ENCODE results near the gene SLC44A2.

Gene SLC44A2

GRCh38 chr19:10644260-10645007 lies 19.1 kb downstream of the SLC44A2 start (continued):
- peak; percentile 31; the same call in 1 of the 2 replicates for TF ChIP-seq ZBTB10 (tag by site-specific recombination; IDR thresholded peaks at IDR 0.05)
- TF ChIP-seq SP7 (tag by site-specific recombination; IDR thresholded peaks at IDR 0.05): peak; percentile 33; the same call in 1 of the 2 replicates
- no peak for TF ChIP-seq ZNF133 (tag by site-specific recombination; IDR thresholded peaks at IDR 0.05)
- TF ChIP-seq ZNF544 (tag by site-specific recombination; IDR thresholded peaks at IDR 0.05): no peak
- TF ChIP-seq AEBP2 (tag by site-specific recombination; IDR thresholded peaks at IDR 0.05; ENCODE audit: borderline replicate concordance): no peak
- no peak for TF ChIP-seq ZNF292 (tag by site-specific recombination; IDR thresholded peaks at IDR 0.05; ENCODE audit: borderline replicate concordance, low read depth)
- no peak for TF ChIP-seq ZNF488 (tag by site-specific recombination; IDR thresholded peaks at IDR 0.05)
- no peak for TF ChIP-seq ZNF707 (tag by site-specific recombination; IDR thresholded peaks at IDR 0.05)
- TF ChIP-seq ZNF639 (tag by site-specific recombination; IDR thresholded peaks at IDR 0.05): no peak
- TF ChIP-seq ZNF645 (tag by site-specific recombination; IDR thresholded peaks at IDR 0.05): no peak
- no peak for TF ChIP-seq YY1 (tag by site-specific recombination; IDR thresholded peaks at IDR 0.05)
- TF ChIP-seq ZFP3 (tag by site-specific recombination; IDR thresholded peaks at IDR 0.05; ENCODE audit: low read depth): no peak
- TF ChIP-seq ZNF529 (tag by site-specific recombination; IDR thresholded peaks at IDR 0.05; ENCODE audit: insufficient replicate concordance): no peak
- 0 out of 2 replicates have a peak, but pooled peaks have one; percentile 74 for TF ChIP-seq ZNF2 (tag by site-specific recombination; IDR thresholded peaks at IDR 0.05)
- TF ChIP-seq ZNF501 (tag by site-specific recombination; IDR thresholded peaks at IDR 0.05): no peak
- TF ChIP-seq MEIS1 (CRISPR knock-in tag; IDR thresholded peaks at IDR 0.05; ENCODE audit: borderline replicate concordance): no peak
- TF ChIP-seq ZNF214 (tag by site-specific recombination; IDR thresholded peaks at IDR 0.05; ENCODE audit: borderline replicate concordance): no peak
- TF ChIP-seq ZNF184 (tag by site-specific recombination; IDR thresholded peaks at IDR 0.05): no peak
- no peak for TF ChIP-seq ZNF416 (tag by site-specific recombination; IDR thresholded peaks at IDR 0.05)
- TF ChIP-seq ZSCAN30 (tag by site-specific recombination; IDR thresholded peaks at IDR 0.05): 0 out of 2 replicates have a peak, but pooled peaks have one; percentile 53
- TF ChIP-seq ZNF175 (tag by site-specific recombination; IDR thresholded peaks at IDR 0.05): no peak
- no peak for TF ChIP-seq BCL11B (tag by site-specific recombination; IDR thresholded peaks at IDR 0.05; ENCODE audit: low read depth)
- TF ChIP-seq ZNF837 (tag by site-specific recombination; IDR thresholded peaks at IDR 0.05): no peak
- TF ChIP-seq ZNF600 (tag by site-specific recombination; IDR thresholded peaks at IDR 0.05): peak; percentile 70; the same call in 1 of the 2 replicates
- no peak for TF ChIP-seq ZNF404 (tag by site-specific recombination; IDR thresholded peaks at IDR 0.05)
- no peak for TF ChIP-seq GLI4 (tag by site-specific recombination; IDR thresholded peaks at IDR 0.05)
- TF ChIP-seq HOXA7 (CRISPR knock-in tag; IDR thresholded peaks at IDR 0.05; ENCODE audit: borderline replicate concordance): no peak
- TF ChIP-seq ZNF394 (tag by site-specific recombination; IDR thresholded peaks at IDR 0.05; ENCODE audit: borderline replicate concordance): no peak; the same call in 1 of the 2 replicates
- no peak for TF ChIP-seq ZNF792 (tag by site-specific recombination; IDR thresholded peaks at IDR 0.05)
- peak; percentile 52; the same call in 1 of the 2 replicates for TF ChIP-seq GLIS1 (tag by site-specific recombination; IDR thresholded peaks at IDR 0.05)
- TF ChIP-seq ZNF391 (tag by site-specific recombination; IDR thresholded peaks at IDR 0.05; ENCODE audit: borderline replicate concordance, low read depth): no peak
- no peak for TF ChIP-seq ZNF701 (tag by site-specific recombination; IDR thresholded peaks at IDR 0.05)
- TF ChIP-seq ZSCAN16 (tag by site-specific recombination; IDR thresholded peaks at IDR 0.05): no peak
